HG03025 (cell line): ENCODE results near the gene YEATS2.
A peak's percentile ranks its signal among the peaks of the same experiment; 100 is the strongest.
"Not testable (repeated sequence)": the region's sequence is repeated elsewhere in the genome, so short reads cannot be mapped to it uniquely, and the experiment has no call there.

Source experiments
- ATAC-seq: cut with Tn5 transposase; IDR thresholded peaks from one replicate; pipeline ENCODE4 v1.9.1; 2021; ENCODE audit warnings: mild to moderate bottlenecking, moderate library complexity; ENCODE audit not compliant: unreplicated experiment, low FRiP score

YEATS2 gene

GRCh38 chr3:183710231-183710630 is 12.6 kb downstream of the YEATS2 start:
- ATAC-seq = no peak

- ATAC-seq = no peak
These were observed 13.9 kb downstream of the YEATS2 start for GRCh38 chr3:183711516-183711915.

GRCh38 chr3:183714622-183715021 is 17.0 kb downstream of the YEATS2 start:
- ATAC-seq = no peak

- no peak for ATAC-seq
These were observed 20.4 kb downstream of the YEATS2 start for GRCh38 chr3:183718012-183718411.

GRCh38 chr3:183725387-183725786 is 27.8 kb downstream of the YEATS2 start:
- ATAC-seq = no peak

- no peak for ATAC-seq
These were observed 30.6 kb downstream of the YEATS2 start for GRCh38 chr3:183728204-183728603.

- no peak for ATAC-seq
These were observed 32.8 kb downstream of the YEATS2 start for GRCh38 chr3:183730361-183730760.

GRCh38 chr3:183731611-183732010 is 34.0 kb downstream of the YEATS2 start:
- no peak for ATAC-seq

GRCh38 chr3:183733553-183733952 is 36.0 kb downstream of the YEATS2 start:
- no peak for ATAC-seq

- ATAC-seq = no peak
These were observed 37.3 kb downstream of the YEATS2 start for GRCh38 chr3:183734750-183735494.

- ATAC-seq = no peak
These were observed 39.5 kb downstream of the YEATS2 start for GRCh38 chr3:183737116-183737515.

GRCh38 chr3:183740154-183740553 is 42.6 kb downstream of the YEATS2 start:
- ATAC-seq = not testable (repeated sequence)

GRCh38 chr3:183743231-183743630 is 45.6 kb downstream of the YEATS2 start:
- ATAC-seq = no peak

- ATAC-seq = no peak
These were observed 47.9 kb downstream of the YEATS2 start for GRCh38 chr3:183745300-183746098.

- ATAC-seq = no peak
These were observed 56.5 kb downstream of the YEATS2 start for GRCh38 chr3:183754052-183754451.

- ATAC-seq = no peak
These were observed 64.7 kb downstream of the YEATS2 start for GRCh38 chr3:183762304-183762703.

GRCh38 chr3:183764847-183765731 is 67.5 kb downstream of the YEATS2 start:
- ATAC-seq = no peak

GRCh38 chr3:183766107-183766506 is 68.5 kb downstream of the YEATS2 start:
- no peak for ATAC-seq

- peak; percentile 59 for ATAC-seq
These were observed 69.4 kb downstream of the YEATS2 start for GRCh38 chr3:183766745-183767606.

- no peak for ATAC-seq
These were observed 70.5 kb downstream of the YEATS2 start for GRCh38 chr3:183768114-183768513.
